Neural cell (in vitro differentiated cells): ENCODE data around the gene NUDCD3. TPM values are rescaled to one million over a fixed set of nuclear protein-coding genes. Genes with fewer than 3 reads are reported as not detected.

Experiments used
- polyA plus RNA-seq: library from polyadenylated mRNA; depleted of rRNA; stranded (reverse); fragments of >200 nt; gene quantifications from 2 replicates; pipeline ENCODE4 v1.2.3, GENCODE V29; 2014
- small RNA-seq, 3 experiments: library from RNA; depleted of rRNA; stranded (forward); fragments of <200 nt; gene quantifications; one replicate each; pipeline ENCODE3, GENCODE V24; 2012

Gene NUDCD3
- polyA plus RNA-seq, 1 donor from 2014 or later, result 69.9 TPM

Small RNA genes within 50 kb of the gene (small RNA-seq; reads per million reads assigned to genes)
- gene RNU6-1097P, result 0 reads per million in 3 experiments

Other genes starting within 250 kb of the NUDCD3 start
- gene CAMK2B, start 165.1 kb downstream of the NUDCD3 start, polyA plus RNA-seq, result 67.3 and 96.3 TPM in 2 replicates
- 0.20 TPM in 1 of 2 replicates, not detected in the other for gene NPC1L1, start 50.7 kb upstream of the NUDCD3 start, polyA plus RNA-seq
- 80.6 and 86.6 TPM in 2 replicates for gene DDX56, start 83.2 kb upstream of the NUDCD3 start, polyA plus RNA-seq
- 158 and 202 TPM in 2 replicates for gene TMED4, start 91.6 kb upstream of the NUDCD3 start, polyA plus RNA-seq
- gene OGDH, start 116.0 kb upstream of the NUDCD3 start, polyA plus RNA-seq, result 16.9 and 23.6 TPM in 2 replicates